Measurements from ENCODE around the gene INSIG2.

GRCh38 chr2:118094503-118094902, 6.2 kb downstream of the INSIG2 start:
- TF ChIP-seq, protein P1, sequence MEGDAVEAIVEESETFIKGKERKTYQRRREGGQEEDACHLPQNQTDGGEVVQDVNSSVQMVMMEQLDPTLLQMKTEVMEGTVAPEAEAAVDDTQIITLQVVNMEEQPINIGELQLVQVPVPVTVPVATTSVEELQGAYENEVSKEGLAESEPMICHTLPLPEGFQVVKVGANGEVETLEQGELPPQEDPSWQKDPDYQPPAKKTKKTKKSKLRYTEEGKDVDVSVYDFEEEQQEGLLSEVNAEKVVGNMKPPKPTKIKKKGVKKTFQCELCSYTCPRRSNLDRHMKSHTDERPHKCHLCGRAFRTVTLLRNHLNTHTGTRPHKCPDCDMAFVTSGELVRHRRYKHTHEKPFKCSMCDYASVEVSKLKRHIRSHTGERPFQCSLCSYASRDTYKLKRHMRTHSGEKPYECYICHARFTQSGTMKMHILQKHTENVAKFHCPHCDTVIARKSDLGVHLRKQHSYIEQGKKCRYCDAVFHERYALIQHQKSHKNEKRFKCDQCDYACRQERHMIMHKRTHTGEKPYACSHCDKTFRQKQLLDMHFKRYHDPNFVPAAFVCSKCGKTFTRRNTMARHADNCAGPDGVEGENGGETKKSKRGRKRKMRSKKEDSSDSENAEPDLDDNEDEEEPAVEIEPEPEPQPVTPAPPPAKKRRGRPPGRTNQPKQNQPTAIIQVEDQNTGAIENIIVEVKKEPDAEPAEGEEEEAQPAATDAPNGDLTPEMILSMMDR (IDR thresholded peaks at IDR 0.05; ENCODE audit: poor library complexity): no peak
- no peak for TF ChIP-seq EZH2phosphoT487 (IDR thresholded peaks at IDR 0.05; ENCODE audit: low read depth, severe bottlenecking, unreplicated experiment)

All from hepatocyte (in vitro differentiated cells).